Spleen (tissue), 11 donors: Measurements from ENCODE around the gene DNM1L. TPM values are rescaled to one million over a fixed set of nuclear protein-coding genes. Genes with fewer than 3 reads are reported as not detected.
"Not testable (repeated sequence)": the region's sequence is repeated elsewhere in the genome, so short reads cannot be mapped to it uniquely, and the experiment has no call there.

Source experiments
- DNase-seq: peaks from one replicate; pipeline ENCODE4 v3.0.0-alpha.2; 2020
- H3K27ac ChIP-seq, 8 donors: fragments of 200-600 bp; sonication (generic) in 7 of 8; 1 replicate in 4 of 8; 2 replicates in 4 of 8; pipeline versions ENCODE4 v1.5.0 to v1.8.0; 2016 to 2021; ENCODE audit warnings: inconsistent platforms in 4 of 8, mild to moderate bottlenecking in 4 of 8, moderate library complexity in 1 of 8
- H3K27me3 ChIP-seq, 7 donors: fragments of 200-600 bp; sonication (generic) in 6 of 7; replicated peaks in 1 of 7; 1 replicate in 4 of 7; 2 replicates in 3 of 7; pipeline versions ENCODE4 v1.5.0 to v1.8.0; 2016 to 2021; ENCODE audit warnings: inconsistent platforms in 3 of 7, mild to moderate bottlenecking in 1 of 7
- H3K36me3 ChIP-seq, 6 donors: fragments of 200-600 bp; sonication (generic) in 5 of 6; 1 replicate in 4 of 6; 2 replicates in 2 of 6; pipeline versions ENCODE4 v1.5.0 to v1.8.0; 2016 to 2021; ENCODE audit warnings: inconsistent platforms in 2 of 6
- H3K4me1 ChIP-seq, 6 donors: fragments of 200-600 bp; sonication (generic) in 5 of 6; 1 replicate in 3 of 6; 2 replicates in 3 of 6; pipeline versions ENCODE4 v1.5.0 to v1.8.0; 2016 to 2021; ENCODE audit warnings: inconsistent platforms in 3 of 6
- H3K4me3 ChIP-seq, 8 donors: fragments of 200-600 bp; sonication (generic) in 7 of 8; 1 replicate in 4 of 8; 2 replicates in 4 of 8; pipeline versions ENCODE4 v1.5.0 to v1.8.0; 2016 to 2021; ENCODE audit warnings: inconsistent platforms in 4 of 8, mild to moderate bottlenecking in 4 of 8, moderate library complexity in 2 of 8
- H3K9me3 ChIP-seq, 8 donors: fragments of 200-600 bp; sonication (generic) in 7 of 8; 1 replicate in 4 of 8; 2 replicates in 4 of 8; pipeline versions ENCODE4 v1.5.0 to v1.8.0; 2016 to 2021; ENCODE audit warnings: inconsistent platforms in 4 of 8
- POLR2A ChIP-seq, 3 donors: fragments of 450-650 bp; IDR thresholded peaks; one replicate each; pipeline ENCODE4 v1.5.1; 2017; ENCODE audit warnings: antibody characterized with exemption in 3 of 3, mild to moderate bottlenecking in 1 of 3
- POLR2AphosphoS5 ChIP-seq, 3 donors: sonication (generic); formaldehyde crosslinking; IDR thresholded peaks; one replicate each; pipeline ENCODE4 v1.5.1; 2017; ENCODE audit warnings: antibody characterized with exemption in 3 of 3
- WGBS, 5 donors: extraction: QIAGEN DNeasy Blood & Tissue Kit in 3 of 5; methylation state at CpG; one replicate each; pipeline versions ENCODE4 v1.1.5 to v1.1.7; 2013 to 2018; 5-methylcytosine and 5-hydroxymethylcytosine counted together
- intact Hi-C: fragments of 100-400 bp; cut with DNase I; formaldehyde crosslinking; loops from one replicate; pipeline ENCODE4 v1.15.0; 2023; ENCODE audit warnings: low total_unique reads
- polyA plus RNA-seq, 3 donors: library from polyadenylated mRNA; stranded (reverse); fragments of 200-250 nt; gene quantifications; one replicate each; pipeline ENCODE4 v1.2.1, GENCODE V29; 2013
- total RNA-seq, 7 donors: library from RNA; depleted of rRNA in 3 of 7; stranded (reverse); fragments of >200 nt in 3 of 7; fragmentation: NEBNext Ultra II Directional in 4 of 7; extraction: Animal tissue kit (Norgen Biotek cat#: 25700) in 4 of 7; gene quantifications; one replicate each; pipeline versions ENCODE4 v1.1.0 to v1.2.1, GENCODE V29; 2016 to 2021
- TF ChIP-seq, protein P1 (sequence below), 11 experiments: fragments of 200-600 bp in 7 of 11; fragments of 450-650 bp in 4 of 11; sonication (generic) in 4 of 11; IDR thresholded peaks in 8 of 11; conservative IDR thresholded peaks in 3 of 11; 1 replicate in 7 of 11; 2 replicates in 4 of 11; pipeline versions ENCODE4 v1.4.0 to v1.8.0; 2016 to 2021; ENCODE audit warnings: antibody characterized with exemption in 11 of 11, inconsistent platforms in 4 of 11, mild to moderate bottlenecking in 1 of 11
- donor health status: healthy with polysubstance abuse.
- donor health status: DM: no; HTN: no; CAD: no; lungs with moderate emphysema.
- donor health status: DM: no; HTN: no; CAD: no.
- donor health status: Bipolar disorder and iron deficiency.
- donor health status: healthy.
- donor health status: DM: no; HTN: no; CAD: no.
- donor health status: DM: yes; HTN: yes; CAD: no.

Gene DNM1L
- total and polyA plus RNA-seq, 10 donors: 19.2 to 73.7 (median 47.8) TPM

- H3K9me3 ChIP-seq: peaks cover 0 to 7% (median 0%) of the 10 kb centered on the region in 8 donors
- no peak for DNase-seq
- intact Hi-C loops: no loop called here
- H3K27me3 ChIP-seq: no peaks in the 10 kb centered on the region
- no peaks in the 10 kb centered on the region for H3K4me1 ChIP-seq
- no peak overlapping the region for H3K27ac ChIP-seq
- 41 to 70% (median 60%) methylated on average over 2 of the region's 2 CpGs for WGBS, 5 donors
- H3K36me3 ChIP-seq: peaks cover 0 to 47% (median 6%) of the 10 kb centered on the region in 6 donors
- TF ChIP-seq, protein P1, sequence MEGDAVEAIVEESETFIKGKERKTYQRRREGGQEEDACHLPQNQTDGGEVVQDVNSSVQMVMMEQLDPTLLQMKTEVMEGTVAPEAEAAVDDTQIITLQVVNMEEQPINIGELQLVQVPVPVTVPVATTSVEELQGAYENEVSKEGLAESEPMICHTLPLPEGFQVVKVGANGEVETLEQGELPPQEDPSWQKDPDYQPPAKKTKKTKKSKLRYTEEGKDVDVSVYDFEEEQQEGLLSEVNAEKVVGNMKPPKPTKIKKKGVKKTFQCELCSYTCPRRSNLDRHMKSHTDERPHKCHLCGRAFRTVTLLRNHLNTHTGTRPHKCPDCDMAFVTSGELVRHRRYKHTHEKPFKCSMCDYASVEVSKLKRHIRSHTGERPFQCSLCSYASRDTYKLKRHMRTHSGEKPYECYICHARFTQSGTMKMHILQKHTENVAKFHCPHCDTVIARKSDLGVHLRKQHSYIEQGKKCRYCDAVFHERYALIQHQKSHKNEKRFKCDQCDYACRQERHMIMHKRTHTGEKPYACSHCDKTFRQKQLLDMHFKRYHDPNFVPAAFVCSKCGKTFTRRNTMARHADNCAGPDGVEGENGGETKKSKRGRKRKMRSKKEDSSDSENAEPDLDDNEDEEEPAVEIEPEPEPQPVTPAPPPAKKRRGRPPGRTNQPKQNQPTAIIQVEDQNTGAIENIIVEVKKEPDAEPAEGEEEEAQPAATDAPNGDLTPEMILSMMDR (IDR thresholded peaks at IDR 0.05 in 8 of 11, conservative IDR thresholded peaks at IDR 0.05 in 3 of 11): no peak
- TF ChIP-seq POLR2A (IDR thresholded peaks at IDR 0.05) (no peak), POLR2AphosphoS5 (IDR thresholded peaks at IDR 0.05) (no peak)
- no peak overlapping the region for H3K4me3 ChIP-seq
Observed at GRCh38 chr12:32698285-32698684, 19.2 kb downstream of the DNM1L start.

GRCh38 chr12:32699437-32699836, 20.3 kb downstream of the DNM1L start:
- H3K4me3 ChIP-seq, H3K27ac ChIP-seq, H3K9me3 ChIP-seq, DNase-seq, H3K4me1 ChIP-seq, H3K27me3 ChIP-seq, intact Hi-C loops: not testable (repeated sequence)
- WGBS, 5 donors: 88 to 94% (median 93%) methylated on average over 8 of the region's 8 CpGs
- H3K36me3 ChIP-seq: peaks cover 0 to 43% (median 6%) of the 10 kb centered on the region in 6 donors

DNA sequence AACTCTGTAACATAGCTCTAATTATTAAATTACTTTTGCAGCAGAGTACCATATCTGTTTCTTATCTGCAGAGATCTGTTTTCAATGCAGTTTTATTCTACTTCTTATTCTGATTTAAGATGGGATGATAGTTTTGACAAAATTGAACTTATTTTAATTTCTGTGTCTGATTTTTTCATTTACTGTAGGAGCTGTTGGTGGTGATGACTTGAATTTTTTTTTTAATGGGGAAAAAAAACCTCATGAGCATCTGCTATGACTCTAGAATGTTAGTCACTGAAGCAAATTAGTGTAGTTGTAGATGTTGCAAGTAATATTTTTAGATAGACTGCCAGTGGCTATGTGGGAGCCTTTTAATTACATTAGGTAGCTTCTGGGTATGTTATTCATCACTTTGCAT, 23.4 kb downstream of the DNM1L start:
- intact Hi-C loops: no loop called here
- Histone ChIP-seq H3K4me1 (no peaks in the 10 kb centered on the region), H3K27ac (peak overlapping the region in 2 of 8 donors; percentile 9 to 45), H3K27me3 (no peaks in the 10 kb centered on the region), H3K4me3 (no peak overlapping the region), H3K36me3 (peaks cover 0 to 47% (median 10%) of the 10 kb centered on the region in 6 donors), H3K9me3 (no peaks in the 10 kb centered on the region)
- no peak for TF ChIP-seq POLR2AphosphoS5 (IDR thresholded peaks at IDR 0.05)
- no peak for TF ChIP-seq POLR2A (IDR thresholded peaks at IDR 0.05)
- TF ChIP-seq, protein P1 (IDR thresholded peaks at IDR 0.05 in 8 of 11, conservative IDR thresholded peaks at IDR 0.05 in 3 of 11): no peak
- DNase-seq: no peak

- peak overlapping the region in 5 of 8 donors; percentile 9 to 49 (median 38) for H3K27ac ChIP-seq
Observed at GRCh38 chr12:32702946-32703345, 23.8 kb downstream of the DNM1L start.

More at GRCh38 chr12:32702946-32703345, 23.8 kb downstream of the DNM1L start:
- no peak for TF ChIP-seq POLR2A (IDR thresholded peaks at IDR 0.05)
- TF ChIP-seq POLR2AphosphoS5 (IDR thresholded peaks at IDR 0.05): no peak
- TF ChIP-seq, protein P1 (IDR thresholded peaks at IDR 0.05 in 8 of 11, conservative IDR thresholded peaks at IDR 0.05 in 3 of 11): no peak
- Histone ChIP-seq H3K4me1 (no peaks in the 10 kb centered on the region), H3K4me3 (no peak overlapping the region), H3K36me3 (peaks cover 0 to 52% (median 10%) of the 10 kb centered on the region in 6 donors), H3K9me3 (no peaks in the 10 kb centered on the region), H3K27me3 (no peaks in the 10 kb centered on the region)
- no peak for DNase-seq
- 57 to 85% (median 72%) methylated on average over 1 of the region's 1 CpG for WGBS, 5 donors
- intact Hi-C loops: no loop called here
